Retinal pigment epithelial cell (primary cell): Measurements from ENCODE around the gene OCA2.

ENCODE experiments used
- DNase-seq: peaks from one replicate; pipeline ENCODE4 v3.0.0-alpha.2; 2010; ENCODE audit warnings: low read depth
- H3K4me3 ChIP-seq: 2 replicates; pipeline ENCODE4 v1.5.1; 2011; ENCODE audit warnings: mild to moderate bottlenecking, low read length, control low read depth, moderate library complexity
- TF ChIP-seq, protein P1 (sequence below): conservative IDR thresholded peaks from 2 replicates; pipeline ENCODE4 v1.5.1; 2011; ENCODE audit warnings: low read depth, low read length, control low read depth, inconsistent platforms

The OCA2 gene

GRCh38 chr15:28096670-28097431 is 2.3 kb downstream of the OCA2 start:
- DNase-seq, result no peak
- peak overlapping the region; percentile 47 for H3K4me3 ChIP-seq
- TF ChIP-seq, protein P1, sequence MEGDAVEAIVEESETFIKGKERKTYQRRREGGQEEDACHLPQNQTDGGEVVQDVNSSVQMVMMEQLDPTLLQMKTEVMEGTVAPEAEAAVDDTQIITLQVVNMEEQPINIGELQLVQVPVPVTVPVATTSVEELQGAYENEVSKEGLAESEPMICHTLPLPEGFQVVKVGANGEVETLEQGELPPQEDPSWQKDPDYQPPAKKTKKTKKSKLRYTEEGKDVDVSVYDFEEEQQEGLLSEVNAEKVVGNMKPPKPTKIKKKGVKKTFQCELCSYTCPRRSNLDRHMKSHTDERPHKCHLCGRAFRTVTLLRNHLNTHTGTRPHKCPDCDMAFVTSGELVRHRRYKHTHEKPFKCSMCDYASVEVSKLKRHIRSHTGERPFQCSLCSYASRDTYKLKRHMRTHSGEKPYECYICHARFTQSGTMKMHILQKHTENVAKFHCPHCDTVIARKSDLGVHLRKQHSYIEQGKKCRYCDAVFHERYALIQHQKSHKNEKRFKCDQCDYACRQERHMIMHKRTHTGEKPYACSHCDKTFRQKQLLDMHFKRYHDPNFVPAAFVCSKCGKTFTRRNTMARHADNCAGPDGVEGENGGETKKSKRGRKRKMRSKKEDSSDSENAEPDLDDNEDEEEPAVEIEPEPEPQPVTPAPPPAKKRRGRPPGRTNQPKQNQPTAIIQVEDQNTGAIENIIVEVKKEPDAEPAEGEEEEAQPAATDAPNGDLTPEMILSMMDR, result peak; percentile 15

GRCh38 chr15:28096411-28096669 is 2.8 kb downstream of the OCA2 start:
- DNase-seq, result no peak

GRCh38 chr15:28094732-28095521 is 4.2 kb downstream of the OCA2 start:
- TF ChIP-seq, protein P1, result no peak
- H3K4me3 ChIP-seq, result no peak overlapping the region
- no peak for DNase-seq

More at GRCh38 chr15:28096411-28096669, 2.8 kb downstream of the OCA2 start:
- H3K4me3 ChIP-seq, result peak overlapping the region; percentile 47
- TF ChIP-seq, protein P1, result no peak

DNA sequence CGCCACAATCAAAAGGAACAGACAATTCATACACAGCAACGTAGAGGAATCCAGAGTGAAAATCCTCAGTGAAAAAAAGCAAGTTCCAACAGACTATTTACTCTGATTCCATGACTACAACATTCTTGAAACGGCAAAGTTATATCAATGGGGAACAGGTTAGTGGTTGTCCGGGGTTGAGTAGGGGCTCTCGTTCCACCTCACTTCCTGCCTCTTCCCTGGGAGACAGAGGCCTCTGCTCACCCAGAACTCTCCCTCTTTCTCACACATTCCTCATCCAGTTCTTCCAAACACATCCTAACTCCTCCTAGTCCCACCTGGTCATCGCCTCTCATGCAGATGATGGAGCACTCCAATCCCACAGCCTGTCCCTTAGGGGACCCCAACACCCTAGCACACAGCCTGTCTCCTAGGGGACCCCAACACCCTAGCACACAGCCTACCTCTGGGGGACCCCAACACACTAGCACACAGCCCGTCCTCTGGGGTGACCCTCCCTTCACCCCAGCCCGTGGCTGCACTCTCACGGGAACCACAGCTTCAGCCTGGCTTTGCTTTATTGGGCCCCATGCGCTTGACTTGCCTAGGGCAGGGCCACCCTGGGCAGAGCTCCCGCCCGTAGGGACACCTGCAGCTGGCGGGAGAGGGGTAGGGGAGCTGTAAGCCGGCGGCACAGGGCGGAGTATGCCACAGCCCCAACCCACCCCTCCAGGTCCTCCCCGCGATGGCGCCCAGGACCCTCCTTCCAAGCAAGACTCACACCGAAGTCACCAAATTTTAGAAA is 5.2 kb downstream of the OCA2 start:
- no peak for DNase-seq
- no peak overlapping the region for H3K4me3 ChIP-seq
- TF ChIP-seq, protein P1, result no peak

DNA sequence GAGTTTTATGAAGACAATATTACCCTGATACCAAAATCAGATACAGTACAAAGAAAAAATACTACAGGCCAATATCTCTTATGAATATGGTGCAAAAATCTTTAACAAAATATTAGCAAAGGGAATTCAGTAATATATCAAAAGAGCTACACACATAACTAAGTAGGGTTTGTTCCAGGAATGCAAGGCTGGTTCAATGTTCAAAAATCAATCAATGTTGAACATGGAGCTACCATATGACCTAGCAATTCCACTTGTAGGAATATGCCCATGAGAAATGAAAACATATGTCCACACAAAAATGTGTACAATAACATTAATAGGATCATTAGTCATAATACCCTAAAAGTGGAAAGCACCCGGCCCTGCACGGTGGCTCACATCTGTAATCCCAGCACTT is 7.8 kb downstream of the OCA2 start:
- no peak overlapping the region for H3K4me3 ChIP-seq
- TF ChIP-seq, protein P1, result no peak

GRCh38 chr15:28086175-28086703 is 12.9 kb downstream of the OCA2 start:
- no peak for DNase-seq
- H3K4me3 ChIP-seq, result no peak overlapping the region
- TF ChIP-seq, protein P1, result peak; percentile 88

More for the DNA sequence above, 7.8 kb downstream of the OCA2 start:
- no peak for DNase-seq
